Measurements from ENCODE around the gene CAMSAP1.

CAMSAP1 gene

GRCh38 chr9:135797507-135798262 is 109.7 kb downstream of the CAMSAP1 start:
- TF ChIP-seq CTCF (IDR thresholded peaks at IDR 0.05; ENCODE audit: low read depth, low read length): peak; percentile 62
- peak; percentile 3 for DNase-seq (ENCODE audit: extremely low read depth, low read depth)

- no peak for DNase-seq (ENCODE audit: extremely low read depth, low read depth)
- TF ChIP-seq CTCF (IDR thresholded peaks at IDR 0.05; ENCODE audit: low read depth, low read length): no peak
Measured at GRCh38 chr9:135796784-135797485, 110.4 kb downstream of the CAMSAP1 start.

DNA sequence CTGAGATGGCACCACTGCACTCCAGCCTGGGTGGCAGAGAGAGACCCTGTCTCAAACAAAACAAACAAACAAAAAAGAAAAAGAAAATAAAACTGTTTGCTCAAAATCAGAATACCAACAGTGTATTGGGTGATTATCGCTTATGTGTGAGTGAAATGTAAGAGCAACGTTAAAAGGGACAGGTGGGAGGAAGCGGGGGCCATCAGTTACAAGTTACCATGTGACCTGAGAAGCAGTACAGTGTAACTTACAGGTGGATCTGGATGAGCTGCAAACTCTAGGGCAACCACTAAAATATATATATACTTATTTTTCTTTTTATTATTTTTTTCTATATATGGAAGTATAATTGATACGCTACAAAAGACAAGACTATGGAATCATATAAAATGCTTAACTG is 112.0 kb downstream of the CAMSAP1 start:
- no peak for TF ChIP-seq CTCF (IDR thresholded peaks at IDR 0.05; ENCODE audit: low read depth, low read length)
- DNase-seq (ENCODE audit: extremely low read depth, low read depth): no peak

DNA sequence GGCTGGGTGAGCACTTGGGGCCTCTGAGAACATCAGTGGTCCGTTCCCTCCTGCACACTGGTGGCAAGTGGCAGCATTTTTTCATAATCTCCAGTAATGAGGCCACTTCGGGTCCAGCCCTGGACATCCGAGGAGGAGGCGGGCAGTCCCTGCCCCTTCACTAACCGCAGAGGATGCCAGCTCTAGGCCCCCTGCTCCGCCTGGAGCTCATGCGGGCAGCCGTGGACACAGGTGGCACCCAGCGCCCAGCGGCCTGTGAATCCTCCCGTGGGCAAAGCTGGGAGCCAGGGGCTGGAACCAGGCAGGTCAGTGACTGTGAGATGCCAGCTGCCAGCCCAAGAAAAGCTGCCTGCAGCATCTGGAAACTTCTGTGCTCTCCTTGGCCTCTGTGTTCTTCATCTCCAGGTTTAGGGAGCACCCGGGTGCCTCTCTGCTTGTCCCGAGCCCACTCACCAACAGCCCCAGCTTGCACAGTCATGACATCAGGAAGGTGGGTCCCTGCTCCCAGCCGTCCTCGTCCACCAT is 112.9 kb downstream of the CAMSAP1 start:
- TF ChIP-seq CTCF (IDR thresholded peaks at IDR 0.05; ENCODE audit: low read depth, low read length): no peak
- no peak for DNase-seq (ENCODE audit: extremely low read depth, low read depth)

GRCh38 chr9:135794057-135794335 is 113.3 kb downstream of the CAMSAP1 start:
- no peak for TF ChIP-seq CTCF (IDR thresholded peaks at IDR 0.05; ENCODE audit: low read depth, low read length)
- no peak for DNase-seq (ENCODE audit: extremely low read depth, low read depth)

GRCh38 chr9:135793221-135794056 is 113.9 kb downstream of the CAMSAP1 start:
- DNase-seq (ENCODE audit: extremely low read depth, low read depth): no peak

More at GRCh38 chr9:135793221-135794056, 113.9 kb downstream of the CAMSAP1 start:
- no peak for TF ChIP-seq CTCF (IDR thresholded peaks at IDR 0.05; ENCODE audit: low read depth, low read length)

Measured in AG09319 (cell line).